ENCODE measurements around the gene RAB30.

Gene RAB30

GRCh38 chr11:83070731-83071566 lies 748 bp downstream of the RAB30 start:
- peak in 3 of 4 experiments; percentile 13 to 21 (median 19) for DNase-seq

DNA sequence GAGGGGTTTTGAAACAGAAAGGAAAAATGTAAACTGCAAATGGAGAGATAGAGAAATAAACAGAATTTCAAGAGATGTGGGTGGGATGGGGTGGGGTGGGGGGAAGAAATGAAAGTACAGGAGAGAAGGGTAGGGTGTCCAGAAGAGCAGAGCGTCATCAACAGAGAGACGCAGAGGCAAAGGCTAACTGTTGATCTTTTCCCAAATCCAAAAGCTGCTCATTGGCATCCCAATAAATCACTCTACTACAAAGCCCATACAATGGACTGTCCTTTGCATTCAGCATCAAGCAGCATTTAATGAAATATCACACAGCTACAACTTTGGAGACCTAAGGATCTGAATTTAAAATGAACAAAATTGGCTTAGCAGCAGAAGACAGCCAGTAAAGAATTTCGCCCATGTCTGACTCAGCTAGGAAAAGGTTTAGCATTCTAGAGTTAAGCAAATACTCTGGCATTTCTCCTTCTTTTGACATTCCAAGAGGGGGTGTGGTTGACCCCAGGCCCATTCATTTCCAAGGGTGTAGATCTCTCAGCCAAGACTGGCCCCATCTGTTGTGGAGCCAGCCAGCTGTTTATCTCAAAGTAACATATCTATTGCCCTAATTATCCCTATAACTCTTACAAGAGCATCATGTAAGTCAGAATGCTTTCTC lies 1.5 kb downstream of the RAB30 start:
- DNase-seq, result no peak

GRCh38 chr11:83069441-83070043 lies 2.2 kb downstream of the RAB30 start:
- DNase-seq, result no peak

DNA sequence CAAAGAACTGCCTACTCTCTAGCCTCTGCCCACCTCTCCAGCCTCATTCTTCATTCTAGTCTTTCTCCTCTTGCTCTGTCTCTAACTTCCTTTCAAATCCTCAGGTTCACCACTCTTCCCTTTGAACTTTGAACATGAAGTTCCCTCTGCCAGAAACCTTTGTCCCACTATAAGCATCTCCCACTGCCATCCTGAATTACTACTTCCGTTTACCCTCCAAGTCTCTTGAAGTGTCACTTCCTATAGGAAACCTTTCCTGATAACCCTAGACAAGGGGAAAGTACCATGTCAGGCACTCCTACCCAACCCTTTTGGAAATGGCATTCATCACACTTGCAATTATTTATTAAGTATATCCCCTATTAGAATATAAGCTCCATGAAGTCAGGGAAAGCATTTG lies 3.1 kb downstream of the RAB30 start:
- no peak for DNase-seq

DNA sequence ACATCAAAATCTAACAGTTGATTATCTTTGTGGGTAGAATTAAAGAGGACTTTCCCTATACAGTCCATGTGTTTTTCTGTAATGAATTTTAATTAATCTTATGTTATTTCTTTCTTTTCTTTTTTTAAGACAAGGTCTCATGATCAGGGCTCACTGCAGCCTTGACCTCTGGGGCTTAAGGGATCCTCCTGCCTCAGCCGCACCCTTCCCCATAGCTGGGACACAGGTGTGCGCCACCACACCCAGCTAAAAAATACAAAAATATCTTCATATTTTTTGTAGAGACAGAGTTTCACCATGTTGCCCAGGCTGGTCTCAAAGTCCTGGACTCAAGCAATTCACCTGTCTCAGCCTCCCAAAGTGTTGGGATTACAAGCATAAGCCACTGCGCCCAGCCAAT lies 7.7 kb downstream of the RAB30 start:
- DNase-seq, result no peak

DNA sequence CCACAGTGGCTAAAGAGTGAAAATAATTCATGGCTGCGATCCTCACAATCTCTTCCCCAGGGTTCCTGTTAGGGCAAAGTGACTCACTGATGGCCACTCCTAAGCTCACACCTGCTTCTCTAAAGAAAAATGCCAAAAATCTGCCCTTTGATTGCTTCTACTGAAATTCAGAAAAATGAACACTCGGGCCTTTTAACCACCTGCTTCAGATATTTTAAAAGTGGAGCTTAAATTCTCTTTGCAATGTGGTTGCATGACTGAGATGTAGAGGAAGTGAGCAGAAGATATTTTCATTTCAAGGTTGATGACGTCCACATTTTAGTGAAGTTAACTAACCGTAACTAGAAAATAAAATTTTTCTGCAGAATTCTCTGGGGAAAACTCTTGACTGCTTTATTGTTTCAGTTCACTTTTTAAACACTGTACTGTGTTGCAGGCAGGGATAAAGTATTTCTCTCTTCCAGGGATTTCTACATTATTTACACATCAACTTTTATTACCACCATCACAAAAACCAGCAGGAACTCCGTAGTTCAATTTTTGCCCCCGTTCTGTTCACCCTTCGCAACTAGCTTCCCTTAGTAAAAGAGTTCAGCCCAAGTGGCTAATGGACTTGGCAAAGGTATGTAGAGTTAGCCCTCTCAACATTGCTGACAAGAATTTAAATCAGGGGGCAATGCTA lies 8.5 kb downstream of the RAB30 start:
- peak in 2 of 4 experiments; percentile 41 to 48 for DNase-seq

- peak in 3 of 4 experiments; percentile 8 to 28 (median 26) for DNase-seq
Measured at GRCh38 chr11:83061883-83062282, 9.8 kb downstream of the RAB30 start.

- DNase-seq, result no peak
Measured at GRCh38 chr11:83060965-83061364, 10.7 kb downstream of the RAB30 start.

DNA sequence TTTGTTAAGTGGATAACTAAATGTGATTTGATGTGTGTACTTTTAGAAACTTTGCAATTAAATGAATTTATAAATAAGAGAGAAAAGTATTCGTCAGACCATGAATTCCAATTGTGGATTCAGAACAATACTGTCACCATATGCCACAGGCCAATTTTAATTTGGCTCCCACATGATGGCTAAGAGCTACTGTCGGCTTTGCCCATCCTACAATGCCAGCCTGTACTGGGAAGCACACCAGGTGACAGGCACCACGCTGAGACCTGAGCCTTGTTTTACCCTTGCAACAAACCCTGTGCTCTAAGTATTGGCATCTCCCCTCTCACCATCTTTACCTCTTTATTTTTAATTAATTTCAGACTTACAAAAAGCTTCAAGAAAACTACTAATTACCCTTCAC lies 14.0 kb downstream of the RAB30 start:
- no peak for DNase-seq

- no peak for DNase-seq
Measured at GRCh38 chr11:83056611-83057010, 15.1 kb downstream of the RAB30 start.

GRCh38 chr11:83056204-83056603 lies 15.5 kb downstream of the RAB30 start:
- peak in 3 of 4 experiments; percentile 29 to 40 (median 34) for DNase-seq

GRCh38 chr11:83054904-83055380 lies 16.8 kb downstream of the RAB30 start:
- DNase-seq, result no peak

GRCh38 chr11:83054001-83054400 lies 17.7 kb downstream of the RAB30 start:
- no peak for DNase-seq

- DNase-seq, result no peak
Measured at GRCh38 chr11:83051760-83052671, 19.7 kb downstream of the RAB30 start.

DNA sequence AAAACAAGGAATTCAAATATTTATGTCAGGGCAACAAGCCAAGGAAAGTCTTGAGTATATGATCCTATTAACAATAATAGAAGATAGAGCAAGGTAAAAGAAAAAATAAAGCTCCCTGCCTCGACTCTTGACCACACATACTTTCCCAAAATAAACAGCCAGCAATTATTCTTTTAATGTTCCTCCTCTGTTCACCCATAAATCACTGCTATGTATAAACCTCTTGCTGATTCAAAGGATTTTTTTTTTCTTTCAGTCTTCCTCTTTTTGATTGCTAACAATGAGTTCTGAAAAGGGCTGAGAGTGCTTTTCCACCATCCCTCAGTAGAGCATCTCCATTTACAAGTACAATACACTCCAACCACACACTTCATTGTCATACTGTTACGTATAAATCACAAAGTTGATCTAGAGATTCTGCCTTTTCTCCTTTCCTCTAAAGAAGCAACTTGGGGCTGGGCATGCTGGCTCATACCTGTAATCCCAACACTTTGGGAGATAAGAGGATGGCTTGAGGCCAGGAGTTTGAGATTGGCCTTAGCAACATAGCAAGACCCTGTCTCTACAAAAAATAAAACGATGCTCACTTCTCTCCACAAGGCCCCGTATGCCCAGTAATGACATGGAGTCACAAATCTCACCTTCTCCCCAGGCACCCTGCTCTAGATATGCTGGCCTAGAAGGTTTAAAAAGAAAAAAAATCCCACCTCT lies 24.0 kb downstream of the RAB30 start:
- DNase-seq, result peak in 2 of 4 experiments; percentile 29

- DNase-seq, result no peak
Measured at GRCh38 chr11:83046621-83047172, 25.0 kb downstream of the RAB30 start.

DNA sequence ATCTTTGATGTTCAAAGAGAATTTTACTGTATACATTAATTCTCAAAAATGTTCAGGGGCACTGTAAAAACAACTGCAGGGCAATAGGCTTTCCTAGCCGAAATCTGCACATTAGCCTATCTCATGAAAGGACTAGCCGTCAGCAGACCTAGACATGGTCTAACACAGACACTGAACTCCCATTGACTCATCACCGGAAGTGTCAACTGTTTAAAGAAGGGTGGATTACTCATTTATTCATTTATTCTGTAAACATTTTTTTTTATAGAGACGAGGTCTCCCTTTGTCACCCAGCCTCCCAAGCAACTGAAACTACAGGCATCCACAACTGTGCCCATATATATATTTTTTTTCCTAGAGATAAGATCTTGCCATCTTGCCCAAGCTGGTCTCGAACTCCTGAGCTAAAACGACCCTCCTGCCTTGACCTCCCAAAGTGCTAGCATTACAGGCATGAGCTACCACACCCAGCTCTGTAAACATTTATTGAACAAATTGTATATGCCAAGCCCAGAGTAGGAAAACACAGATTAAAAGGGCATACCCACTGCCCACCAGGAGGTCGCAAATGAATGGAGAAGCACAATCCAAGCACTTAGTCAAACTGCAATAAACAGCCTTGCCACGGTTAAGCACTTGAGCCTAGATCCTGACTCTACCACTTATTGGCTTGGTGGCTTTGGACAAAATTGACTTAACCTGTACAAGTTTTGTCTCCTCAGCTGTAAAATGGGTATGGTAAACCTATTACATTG lies 26.6 kb downstream of the RAB30 start:
- no peak for DNase-seq

GRCh38 chr11:83042964-83043711 lies 28.6 kb downstream of the RAB30 start:
- peak in 3 of 4 experiments; percentile 10 to 33 (median 26) for DNase-seq

DNA sequence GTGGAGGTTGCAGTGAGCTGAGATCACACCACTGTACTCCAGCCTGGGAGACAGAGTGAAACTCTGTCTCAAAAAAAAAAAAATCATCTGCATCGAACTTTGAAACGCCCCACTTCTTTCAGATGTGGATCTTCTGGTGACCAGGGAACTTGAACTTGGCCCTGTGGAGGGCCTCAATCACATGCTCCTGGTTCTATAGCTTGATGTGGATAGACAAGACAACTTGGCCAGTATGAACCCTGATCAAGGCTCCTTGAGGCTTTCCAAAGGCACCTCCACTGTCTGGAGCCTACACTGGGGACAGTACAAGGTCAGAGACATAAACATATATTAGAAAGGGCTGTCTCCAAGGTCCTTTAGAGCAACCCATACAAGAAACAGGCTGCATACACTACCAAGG lies 30.6 kb downstream of the RAB30 start:
- no peak for DNase-seq

All from suppressor macrophage (primary cell).